Upper lobe of right lung (tissue), 1 donor: ENCODE measurements around the gene GALNTL6. TPM values are rescaled to one million over a fixed set of nuclear protein-coding genes. Genes with fewer than 3 reads are reported as not detected.

Experiments
- ATAC-seq: fragments of 200-7000 bp; cut with Tn5 transposase; one replicate; pipeline ENCODE4 v1.9.1; 2020; ENCODE audit warnings: mild to moderate bottlenecking, moderate library complexity
- DNase-seq: peaks from one replicate; pipeline ENCODE4 v3.0.0-alpha.2; 2020
- H3K27ac ChIP-seq: fragments of 200-600 bp; one replicate; pipeline ENCODE4 v1.8.0; 2022
- H3K27me3 ChIP-seq: fragments of 200-600 bp; one replicate; pipeline ENCODE4 v1.8.0; 2022; ENCODE audit warnings: mild to moderate bottlenecking
- H3K36me3 ChIP-seq: fragments of 200-600 bp; one replicate; pipeline ENCODE4 v1.8.0; 2022
- H3K4me1 ChIP-seq: fragments of 200-600 bp; one replicate; pipeline ENCODE4 v1.8.0; 2022
- H3K4me3 ChIP-seq: fragments of 200-600 bp; one replicate; pipeline ENCODE4 v1.8.0; 2022; ENCODE audit warnings: mild to moderate bottlenecking
- H3K9me3 ChIP-seq: fragments of 200-600 bp; one replicate; pipeline ENCODE4 v1.8.0; 2022
- intact Hi-C: fragments of 100-400 bp; cut with DNase I; formaldehyde crosslinking; loops from one replicate; pipeline ENCODE4 v1.11.0; 2022
- total RNA-seq: library from RNA; stranded (reverse); fragmentation: NEBNext Ultra II Directional; extraction: Animal tissue kit (Norgen Biotek cat#: 25700); gene quantifications from one replicate; pipeline ENCODE4 v1.2.1, GENCODE V29; 2021
- TF ChIP-seq, protein P1 (sequence below): fragments of 200-600 bp; IDR thresholded peaks from one replicate; pipeline ENCODE4 v1.8.0; 2022; ENCODE audit warnings: antibody characterized with exemption
- donor health status: DM: no; HTN: yes; CAD: no; lungs with severe emphysema.

GALNTL6 gene
- total RNA-seq, 1 donor from 2014 or later: 0.20 TPM

DNA sequence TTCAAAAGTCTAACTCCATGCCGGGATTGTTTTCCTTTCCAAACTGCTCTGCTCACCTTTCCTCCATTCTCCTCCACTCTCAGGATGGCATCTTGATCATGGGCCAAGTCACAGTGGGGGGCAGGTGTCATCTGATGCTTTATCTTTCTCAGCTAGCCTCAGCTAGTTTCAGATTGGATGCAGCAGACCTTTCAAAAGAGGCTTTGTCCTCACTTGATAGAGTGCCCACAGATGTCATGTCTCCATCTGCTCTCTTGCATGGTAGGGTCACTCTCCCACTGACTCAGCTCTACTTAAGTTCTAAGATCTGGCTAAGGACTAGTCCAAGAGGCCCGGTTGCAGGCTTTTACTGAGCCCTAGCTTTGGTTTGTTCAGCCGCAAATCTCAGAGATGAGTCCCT, 1013.7 kb downstream of the GALNTL6 start:
- no peak overlapping the region for H3K27ac ChIP-seq
- ATAC-seq (no peak), DNase-seq (no peak)
- no peaks in the 10 kb centered on the region for H3K4me1 ChIP-seq
- no peak overlapping the region for H3K4me3 ChIP-seq
- H3K27me3 ChIP-seq: no peaks in the 10 kb centered on the region
- TF ChIP-seq, protein P1, sequence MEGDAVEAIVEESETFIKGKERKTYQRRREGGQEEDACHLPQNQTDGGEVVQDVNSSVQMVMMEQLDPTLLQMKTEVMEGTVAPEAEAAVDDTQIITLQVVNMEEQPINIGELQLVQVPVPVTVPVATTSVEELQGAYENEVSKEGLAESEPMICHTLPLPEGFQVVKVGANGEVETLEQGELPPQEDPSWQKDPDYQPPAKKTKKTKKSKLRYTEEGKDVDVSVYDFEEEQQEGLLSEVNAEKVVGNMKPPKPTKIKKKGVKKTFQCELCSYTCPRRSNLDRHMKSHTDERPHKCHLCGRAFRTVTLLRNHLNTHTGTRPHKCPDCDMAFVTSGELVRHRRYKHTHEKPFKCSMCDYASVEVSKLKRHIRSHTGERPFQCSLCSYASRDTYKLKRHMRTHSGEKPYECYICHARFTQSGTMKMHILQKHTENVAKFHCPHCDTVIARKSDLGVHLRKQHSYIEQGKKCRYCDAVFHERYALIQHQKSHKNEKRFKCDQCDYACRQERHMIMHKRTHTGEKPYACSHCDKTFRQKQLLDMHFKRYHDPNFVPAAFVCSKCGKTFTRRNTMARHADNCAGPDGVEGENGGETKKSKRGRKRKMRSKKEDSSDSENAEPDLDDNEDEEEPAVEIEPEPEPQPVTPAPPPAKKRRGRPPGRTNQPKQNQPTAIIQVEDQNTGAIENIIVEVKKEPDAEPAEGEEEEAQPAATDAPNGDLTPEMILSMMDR: no peak
- H3K9me3 ChIP-seq: no peaks in the 10 kb centered on the region
- intact Hi-C loops: no loop called here
- no peaks in the 10 kb centered on the region for H3K36me3 ChIP-seq

DNA sequence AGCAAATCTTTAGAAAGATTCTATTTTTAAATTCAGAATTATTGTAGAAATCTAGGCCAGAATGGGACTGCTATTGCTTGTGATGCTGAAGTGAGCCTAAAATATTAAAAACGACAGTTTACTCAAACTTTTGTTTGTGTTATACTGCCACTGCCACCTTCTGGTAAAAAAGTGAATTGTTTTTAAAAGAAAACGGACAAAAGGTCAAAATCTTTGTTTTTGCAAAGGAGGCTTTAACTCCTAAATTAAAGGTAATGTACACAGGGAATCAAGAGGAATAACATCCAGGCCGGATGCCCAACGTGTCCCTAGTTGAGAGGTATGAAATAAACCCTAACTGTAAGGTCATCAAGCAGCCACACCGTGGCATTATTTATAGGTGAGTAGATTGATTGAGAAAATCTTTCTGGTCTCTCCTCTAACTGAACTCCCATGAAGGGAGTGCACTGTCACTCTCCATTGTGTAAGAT, 1017.1 kb downstream of the GALNTL6 start:
- no peak for ATAC-seq
- TF ChIP-seq, protein P1: peak; percentile 57
- H3K4me1 ChIP-seq: no peaks in the 10 kb centered on the region
- intact Hi-C loops: no loop called here
- H3K36me3 ChIP-seq: no peaks in the 10 kb centered on the region
- no peaks in the 10 kb centered on the region for H3K27me3 ChIP-seq
- H3K27ac ChIP-seq: no peak overlapping the region
- no peak overlapping the region for H3K4me3 ChIP-seq
- no peaks in the 10 kb centered on the region for H3K9me3 ChIP-seq
- DNase-seq: no peak

DNA sequence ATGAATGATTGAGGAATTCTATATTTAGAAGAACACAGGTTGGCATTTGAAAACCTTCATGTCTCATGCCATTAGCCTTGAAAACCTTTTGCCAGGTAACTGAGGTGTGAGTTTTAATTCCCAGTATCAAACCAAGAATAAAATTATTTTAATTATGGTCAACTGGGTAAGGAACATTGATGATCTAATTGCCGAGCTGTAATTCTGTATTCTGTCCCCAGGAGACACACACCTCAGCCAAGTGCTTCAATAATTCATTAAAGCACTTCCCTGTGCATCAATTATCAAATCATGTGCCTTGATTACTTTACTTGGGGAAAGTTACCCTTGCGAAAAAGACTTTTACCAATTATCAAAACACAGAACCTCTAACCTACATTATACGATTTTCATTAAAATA, 1023.5 kb downstream of the GALNTL6 start:
- Histone ChIP-seq H3K4me1 (no peaks in the 10 kb centered on the region), H3K4me3 (no peak overlapping the region), H3K36me3 (no peaks in the 10 kb centered on the region), H3K9me3 (no peaks in the 10 kb centered on the region), H3K27me3 (no peaks in the 10 kb centered on the region), H3K27ac (no peak overlapping the region)
- TF ChIP-seq, protein P1: no peak
- intact Hi-C loops: no loop called here
- ATAC-seq (no peak), DNase-seq (no peak)

DNA sequence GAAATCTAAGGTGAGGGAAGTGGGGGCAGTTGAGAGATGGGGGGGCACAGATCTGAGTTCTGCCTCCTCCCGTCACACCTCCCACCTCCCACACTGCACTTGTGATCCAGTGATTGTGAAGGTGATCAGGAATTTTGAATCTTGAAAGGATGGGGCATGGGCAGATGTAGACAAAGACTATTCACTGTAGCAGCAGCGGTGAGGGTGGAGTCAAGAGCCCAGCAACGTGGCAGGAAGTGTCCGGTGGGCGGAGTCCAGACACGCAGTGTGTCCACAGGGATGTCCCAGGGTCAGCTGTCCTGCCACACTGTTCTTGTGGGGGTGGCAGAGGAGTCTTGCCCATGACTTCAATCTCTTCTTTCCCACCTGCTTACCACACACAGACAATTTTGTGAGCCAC, 1024.9 kb downstream of the GALNTL6 start:
- Histone ChIP-seq H3K36me3 (no peaks in the 10 kb centered on the region), H3K9me3 (no peaks in the 10 kb centered on the region), H3K4me3 (no peak overlapping the region), H3K4me1 (no peaks in the 10 kb centered on the region), H3K27me3 (no peaks in the 10 kb centered on the region), H3K27ac (no peak overlapping the region)
- ATAC-seq (no peak), DNase-seq (no peak)
- TF ChIP-seq, protein P1: no peak
- intact Hi-C loops: no loop called here

DNA sequence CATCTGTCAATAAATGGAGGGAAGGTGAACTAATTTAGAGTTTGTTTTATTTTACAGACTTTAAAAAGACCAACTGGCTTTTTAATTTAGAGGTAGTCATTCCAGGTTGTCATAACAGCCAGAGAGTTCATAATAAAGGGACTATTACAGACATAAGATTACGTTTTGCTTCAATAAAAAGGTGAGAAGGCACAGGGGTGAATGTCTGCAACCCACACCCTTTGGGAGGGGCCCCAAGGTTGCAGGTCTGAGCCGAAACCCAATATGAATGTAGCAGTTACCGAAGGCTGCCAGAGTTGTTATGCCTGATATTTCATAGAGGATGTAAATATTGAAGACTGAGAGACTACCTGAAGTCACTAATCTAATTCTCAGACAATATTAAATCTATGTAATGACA, 1025.7 kb downstream of the GALNTL6 start:
- intact Hi-C loops: no loop called here
- H3K27ac ChIP-seq: no peak overlapping the region

More for the DNA sequence above, 1025.7 kb downstream of the GALNTL6 start:
- Histone ChIP-seq H3K4me1 (no peaks in the 10 kb centered on the region), H3K27me3 (no peaks in the 10 kb centered on the region), H3K4me3 (no peak overlapping the region), H3K36me3 (no peaks in the 10 kb centered on the region), H3K9me3 (no peaks in the 10 kb centered on the region)
- ATAC-seq (no peak), DNase-seq (no peak)
- TF ChIP-seq, protein P1: no peak
